GM21515 (cell line): ENCODE results near the gene GBX2.
"Not testable (repeated sequence)": the region's sequence is repeated elsewhere in the genome, so short reads cannot be mapped to it uniquely, and the experiment has no call there.

ENCODE experiments used
- ATAC-seq: cut with Tn5 transposase; IDR thresholded peaks from one replicate; pipeline ENCODE4 v1.9.1; 2021; ENCODE audit not compliant: unreplicated experiment

Gene GBX2

GRCh38 chr2:236156860-236157194 is 11.4 kb downstream of the GBX2 start:
- ATAC-seq, result no peak

DNA sequence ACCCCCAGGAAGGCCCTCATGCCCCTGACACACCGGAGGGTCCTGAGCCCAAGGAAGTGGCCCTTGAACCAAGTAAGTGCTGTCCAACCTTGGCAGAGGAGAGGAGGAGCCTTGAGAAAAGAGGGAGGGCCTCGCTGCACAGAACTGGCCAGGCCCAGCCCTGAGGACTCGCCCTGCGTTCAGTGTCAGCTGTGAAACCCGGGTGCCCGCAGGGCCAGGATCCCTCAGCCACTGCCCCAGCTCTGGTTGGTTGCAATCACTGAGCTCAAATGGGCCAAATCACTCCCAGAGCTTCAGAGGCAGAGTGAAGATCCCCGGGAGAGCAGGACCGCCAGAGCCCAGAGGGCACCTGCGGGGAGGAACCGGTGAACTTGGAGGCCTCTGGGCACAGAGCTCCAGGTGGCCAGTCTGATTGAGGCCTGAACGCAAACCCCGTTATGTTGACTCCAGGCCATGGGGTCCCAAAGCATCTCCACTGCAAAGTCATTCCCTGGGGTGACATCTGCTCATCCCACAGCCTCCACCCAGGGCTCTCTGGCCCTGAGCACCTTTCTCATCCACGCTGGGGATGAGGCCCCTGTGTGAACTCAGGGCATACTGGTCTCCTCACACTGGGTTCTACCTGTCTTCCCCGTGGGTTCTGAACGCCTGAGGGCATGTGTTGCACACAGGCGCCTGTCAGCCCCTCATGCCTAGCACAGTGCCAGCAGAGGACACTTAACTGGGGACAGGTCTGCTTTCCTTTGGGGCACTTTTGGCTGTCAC is 11.9 kb downstream of the GBX2 start:
- no peak for ATAC-seq

- no peak for ATAC-seq
Observed at GRCh38 chr2:236155406-236155805, 12.8 kb downstream of the GBX2 start.

- no peak for ATAC-seq
Observed at GRCh38 chr2:236146436-236146835, 21.8 kb downstream of the GBX2 start.

- ATAC-seq, result no peak
Observed at GRCh38 chr2:236143811-236144210, 24.4 kb downstream of the GBX2 start.

GRCh38 chr2:236141616-236142015 is 26.6 kb downstream of the GBX2 start:
- ATAC-seq, result not testable (repeated sequence)

DNA sequence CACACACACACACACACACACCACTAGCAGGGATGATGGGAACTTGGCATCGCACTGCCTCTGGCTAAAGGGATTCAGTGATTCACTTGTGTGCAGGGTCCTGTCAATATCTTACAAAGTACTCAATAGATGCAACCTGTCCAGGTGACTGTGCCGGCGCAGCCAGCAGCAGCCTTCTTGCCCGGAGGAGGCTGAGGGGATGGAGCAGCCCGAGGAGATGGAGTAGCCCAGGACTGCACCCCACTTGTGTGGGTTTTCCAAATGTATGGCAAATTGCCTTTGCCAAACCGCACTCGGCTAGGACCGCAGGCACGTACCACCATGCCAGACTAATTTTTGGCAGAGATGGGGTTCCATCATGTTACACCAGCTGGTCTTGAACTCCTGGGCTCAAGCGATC is 31.1 kb downstream of the GBX2 start:
- ATAC-seq, result no peak

DNA sequence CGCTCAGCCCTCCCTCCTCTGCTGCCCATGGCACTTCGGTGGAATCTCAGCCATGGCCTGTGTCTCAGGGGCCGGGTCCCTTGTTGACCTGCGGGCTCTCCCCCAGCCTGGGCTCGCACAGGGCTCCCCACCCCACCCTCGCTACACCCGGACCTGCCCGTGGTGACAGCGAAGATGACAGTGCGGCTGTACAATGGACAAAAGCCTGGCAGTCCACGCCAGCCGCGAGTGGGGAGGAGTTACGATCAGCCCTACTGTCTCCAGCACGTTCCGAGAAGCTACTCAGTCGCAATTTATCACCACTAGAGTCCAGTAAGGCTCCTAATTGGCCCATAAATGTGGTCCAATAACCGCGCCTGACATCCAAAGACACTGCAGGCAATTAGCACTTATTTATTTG is 31.6 kb downstream of the GBX2 start:
- no peak for ATAC-seq

DNA sequence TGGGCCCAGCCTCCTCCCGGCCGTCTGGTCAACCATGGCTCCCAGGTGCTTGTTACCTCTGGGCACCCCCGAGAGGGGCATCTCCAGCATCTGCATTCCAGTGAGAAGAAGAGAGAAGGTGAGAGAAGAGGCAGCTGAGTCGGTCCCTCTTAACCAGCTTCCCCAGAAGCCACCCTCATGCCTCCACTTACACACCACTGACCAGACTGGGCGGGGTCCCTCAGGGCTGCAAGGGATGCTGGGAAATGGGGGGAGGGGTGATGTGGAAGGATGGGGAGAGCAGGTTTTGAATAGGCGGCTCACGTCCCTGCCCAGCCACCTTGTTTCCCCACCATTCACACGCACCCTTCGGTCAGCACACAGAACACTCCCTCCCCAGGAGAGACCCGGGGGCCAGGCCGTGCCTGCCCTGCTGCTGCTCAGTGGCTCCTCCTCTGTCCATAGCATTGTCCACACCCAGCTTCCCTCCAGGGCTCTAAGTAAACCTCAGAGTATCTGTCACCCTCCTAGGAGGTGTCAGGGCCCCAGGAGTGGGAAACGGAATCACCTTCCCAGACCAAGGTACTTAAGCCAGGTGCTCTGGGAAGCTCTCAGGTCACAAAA is 34.7 kb downstream of the GBX2 start:
- ATAC-seq, result no peak

DNA sequence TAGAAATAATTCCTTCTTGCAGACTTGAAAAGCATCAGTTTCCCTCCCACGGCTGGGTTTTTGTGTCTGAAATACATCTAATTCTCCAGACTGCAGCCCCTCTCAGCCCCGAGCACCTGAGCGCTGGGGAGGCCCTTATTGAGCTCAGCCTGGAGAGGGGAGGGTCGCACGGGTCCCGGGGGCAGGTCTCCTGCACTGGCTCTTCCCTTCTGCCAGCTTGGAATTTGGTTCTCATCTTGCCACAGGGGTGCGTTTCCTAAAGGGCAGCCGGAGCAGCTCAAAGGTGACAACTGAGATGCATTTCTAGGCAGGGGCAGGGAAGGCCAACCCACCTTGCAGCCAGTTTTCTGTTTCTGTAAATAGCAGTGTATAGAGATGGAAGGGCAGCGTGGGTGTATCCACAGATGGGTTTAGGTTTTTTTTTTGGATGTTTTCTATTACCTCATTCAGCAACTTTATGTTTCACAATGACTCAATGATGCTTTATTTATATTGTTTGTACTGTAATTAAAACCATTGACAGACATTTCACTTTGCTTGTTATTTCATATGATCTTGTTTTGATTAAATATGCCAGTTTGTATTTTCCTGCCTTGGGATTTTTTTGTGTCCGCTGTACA is 37.0 kb downstream of the GBX2 start:
- no peak for ATAC-seq

GRCh38 chr2:236130349-236130998 is 37.7 kb downstream of the GBX2 start:
- no peak for ATAC-seq

GRCh38 chr2:236129935-236130334 is 38.3 kb downstream of the GBX2 start:
- no peak for ATAC-seq

DNA sequence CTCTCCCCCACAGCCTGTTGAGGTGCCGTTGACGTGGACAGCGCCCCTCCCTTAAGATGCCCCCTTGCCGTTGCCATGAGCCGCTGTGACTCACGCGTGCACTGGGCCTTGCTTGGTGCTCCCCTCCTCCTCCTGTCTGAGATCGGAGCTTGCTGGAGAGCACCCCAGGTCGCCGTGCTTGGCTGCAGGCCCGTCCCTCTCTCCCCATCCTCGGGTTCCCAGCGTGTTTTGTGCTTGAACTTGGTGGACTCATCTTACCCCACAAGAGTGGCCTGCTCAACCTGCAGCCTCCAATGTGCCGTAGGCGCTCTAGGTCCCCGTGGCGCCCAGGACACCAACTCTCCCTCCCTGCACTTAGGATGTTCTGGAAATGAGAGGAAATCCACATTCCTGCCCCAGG is 39.9 kb downstream of the GBX2 start:
- ATAC-seq, result no peak

DNA sequence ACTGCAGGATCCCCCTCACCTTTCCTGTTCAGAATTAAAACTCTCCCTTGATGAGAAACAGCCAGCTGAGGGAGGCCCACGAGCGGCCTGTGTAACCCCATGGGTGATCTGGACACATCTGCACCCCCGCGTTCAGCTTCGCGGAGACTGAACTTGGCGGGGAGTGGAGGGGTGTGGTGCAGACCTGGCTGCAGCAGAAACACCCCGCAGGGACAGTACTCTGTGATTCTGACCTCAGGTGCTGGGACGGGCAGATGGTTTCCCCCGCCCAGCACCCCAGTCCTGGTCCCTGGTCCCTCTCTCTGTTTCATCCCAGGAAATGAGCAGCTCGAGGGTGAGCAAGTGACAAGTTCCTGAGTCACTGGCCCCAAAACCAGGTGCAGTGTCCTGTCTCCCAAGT is 41.2 kb downstream of the GBX2 start:
- no peak for ATAC-seq

GRCh38 chr2:236125541-236125940 is 42.6 kb downstream of the GBX2 start:
- no peak for ATAC-seq

- ATAC-seq, result no peak
Observed at GRCh38 chr2:236124182-236124893, 43.8 kb downstream of the GBX2 start.

- no peak for ATAC-seq
Observed at GRCh38 chr2:236123716-236124115, 44.5 kb downstream of the GBX2 start.

DNA sequence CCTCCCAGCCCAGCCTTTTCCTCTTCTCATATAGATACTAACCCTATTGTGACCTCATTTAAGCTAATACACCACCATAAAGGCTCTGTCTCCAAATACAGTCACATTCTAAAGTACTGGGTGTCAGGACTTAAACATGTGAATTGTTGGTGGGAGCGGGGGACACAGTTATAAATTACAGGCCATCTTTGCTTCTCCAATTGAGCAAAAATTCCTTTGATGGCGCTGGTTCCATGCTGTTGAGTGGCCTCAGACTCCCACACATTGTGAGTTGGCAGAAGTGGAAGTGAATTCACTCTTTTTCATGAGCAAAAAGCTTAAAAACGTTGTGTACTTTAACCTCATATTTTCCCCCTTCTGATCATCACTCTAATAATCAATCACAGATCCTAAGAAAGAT is 46.0 kb downstream of the GBX2 start:
- ATAC-seq, result no peak

DNA sequence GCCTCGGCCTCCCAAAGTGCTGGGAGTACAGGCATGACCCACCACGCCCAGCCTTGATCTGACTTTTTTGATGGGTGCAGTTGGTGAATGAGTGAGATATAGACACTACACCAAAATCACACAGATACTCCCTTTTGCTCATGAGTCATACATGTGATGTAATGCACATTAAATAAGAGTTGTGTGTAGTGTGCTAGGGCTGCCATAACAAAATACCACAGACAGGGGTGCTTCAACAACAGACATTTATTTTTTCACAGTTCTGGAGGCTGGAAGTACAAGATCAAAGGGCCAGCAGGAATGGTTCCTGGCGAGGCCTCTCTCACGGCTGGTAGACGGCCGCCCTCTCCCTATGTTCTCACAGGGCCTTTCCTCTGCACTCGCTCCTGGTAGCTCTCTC is 46.6 kb downstream of the GBX2 start:
- no peak for ATAC-seq

DNA sequence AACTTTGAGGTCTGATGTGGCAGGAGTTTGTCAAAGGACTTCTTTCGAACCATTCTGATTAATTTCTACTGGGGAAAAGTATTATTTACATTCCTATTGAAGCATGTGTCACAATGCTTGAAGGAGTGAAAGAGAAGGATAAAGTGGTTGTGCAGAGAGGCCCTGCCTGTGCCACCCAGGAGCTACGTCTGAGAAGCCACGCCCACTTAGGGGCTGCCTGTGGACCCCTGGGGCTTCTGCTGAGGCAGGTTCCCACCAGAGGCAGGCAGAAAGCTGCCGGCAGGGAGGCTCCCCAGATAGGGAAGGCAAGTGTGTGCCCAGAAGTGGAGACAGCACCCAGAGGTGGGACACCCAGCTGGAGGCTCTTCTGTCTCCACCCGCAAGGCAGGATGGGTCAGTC is 47.4 kb downstream of the GBX2 start:
- no peak for ATAC-seq

DNA sequence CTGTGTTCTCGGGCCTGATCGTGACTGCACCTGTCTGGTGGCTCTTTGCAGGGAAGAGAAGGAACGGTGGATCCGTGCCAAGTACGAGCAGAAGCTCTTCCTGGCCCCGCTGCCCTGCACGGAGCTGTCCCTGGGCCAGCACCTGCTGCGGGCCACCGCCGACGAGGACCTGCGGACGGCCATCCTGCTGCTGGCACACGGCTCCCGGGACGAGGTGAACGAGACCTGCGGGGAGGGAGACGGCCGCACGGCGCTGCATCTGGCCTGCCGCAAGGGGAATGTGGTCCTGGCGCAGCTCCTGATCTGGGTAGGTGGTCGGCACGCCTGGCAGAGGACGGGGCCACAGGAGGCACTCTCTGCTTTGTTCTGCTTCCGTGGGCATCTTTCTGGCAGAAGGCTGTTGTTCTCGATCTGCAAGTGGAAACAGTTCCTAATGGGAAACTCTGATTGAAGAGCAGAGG is 48.0 kb downstream of the GBX2 start:
- no peak for ATAC-seq
